Measurements from ENCODE around the gene SH3PXD2B.
A peak's percentile ranks its signal among the peaks of the same experiment; 100 is the strongest.

The SH3PXD2B gene

DNA sequence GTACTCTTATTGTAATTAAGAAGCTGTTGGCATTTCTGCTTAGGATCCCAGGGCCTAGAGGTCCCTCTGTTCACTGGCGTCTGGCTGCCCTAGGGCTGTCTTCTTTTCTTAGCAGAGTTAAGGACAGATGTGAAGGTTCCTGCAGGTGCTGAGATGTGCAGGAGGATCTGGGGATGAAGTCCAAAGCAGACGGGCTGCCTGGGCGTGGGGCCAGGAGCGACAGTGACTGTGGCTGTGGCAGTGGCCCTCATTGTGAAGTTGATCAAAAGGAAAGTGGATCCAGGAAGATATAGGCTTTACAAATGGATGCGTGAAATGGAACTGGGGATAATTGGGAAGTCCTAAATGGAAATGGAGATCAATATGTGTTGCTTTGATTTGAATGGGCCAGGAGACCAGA is 19.1 kb upstream of the SH3PXD2B start:
- peaks cover 5% of the 10 kb centered on the region for H3K9me3 Mint-ChIP-seq
- no peak overlapping the region for H3K27ac Mint-ChIP-seq
- no peak overlapping the region for H3K4me3 Mint-ChIP-seq
- H3K27me3 Mint-ChIP-seq, result no peaks in the 10 kb centered on the region
- no peaks in the 10 kb centered on the region for H3K36me3 Mint-ChIP-seq
- H3K4me1 Mint-ChIP-seq, result no peaks in the 10 kb centered on the region

- Mint-ChIP-seq H3K9me3 (peaks cover 6% of the 10 kb centered on the region), H3K4me3 (no peak overlapping the region), H3K4me1 (no peaks in the 10 kb centered on the region), H3K36me3 (no peaks in the 10 kb centered on the region), H3K27ac (no peak overlapping the region), H3K27me3 (no peaks in the 10 kb centered on the region)
Observed at GRCh38 chr5:172469697-172470096, 15.4 kb upstream of the SH3PXD2B start.

DNA sequence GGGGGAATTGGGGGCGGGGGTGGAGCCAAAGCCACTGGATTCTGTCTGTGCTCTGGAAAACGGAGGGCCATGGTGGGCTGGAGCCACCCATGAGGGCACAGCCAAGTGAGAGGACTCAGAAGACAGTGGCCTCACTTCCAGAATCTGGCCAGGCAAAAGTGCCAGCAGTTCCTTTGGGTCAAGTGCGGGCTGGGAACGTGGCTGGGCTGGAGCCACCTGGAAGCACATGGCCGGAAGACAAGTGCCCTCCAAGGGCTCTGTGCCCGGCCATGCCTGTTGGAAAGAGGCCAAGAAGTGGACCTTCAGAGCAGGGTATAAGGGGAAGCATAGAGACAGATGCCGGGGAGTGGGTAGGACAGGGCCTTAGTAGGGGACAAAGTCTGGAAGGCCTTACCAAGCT is 11.7 kb upstream of the SH3PXD2B start:
- peaks cover 3% of the 10 kb centered on the region for H3K36me3 Mint-ChIP-seq
- peaks cover 6% of the 10 kb centered on the region for H3K9me3 Mint-ChIP-seq
- no peaks in the 10 kb centered on the region for H3K27me3 Mint-ChIP-seq
- no peak overlapping the region for H3K27ac Mint-ChIP-seq
- no peak overlapping the region for H3K4me3 Mint-ChIP-seq
- H3K4me1 Mint-ChIP-seq, result peaks cover 8% of the 10 kb centered on the region

DNA sequence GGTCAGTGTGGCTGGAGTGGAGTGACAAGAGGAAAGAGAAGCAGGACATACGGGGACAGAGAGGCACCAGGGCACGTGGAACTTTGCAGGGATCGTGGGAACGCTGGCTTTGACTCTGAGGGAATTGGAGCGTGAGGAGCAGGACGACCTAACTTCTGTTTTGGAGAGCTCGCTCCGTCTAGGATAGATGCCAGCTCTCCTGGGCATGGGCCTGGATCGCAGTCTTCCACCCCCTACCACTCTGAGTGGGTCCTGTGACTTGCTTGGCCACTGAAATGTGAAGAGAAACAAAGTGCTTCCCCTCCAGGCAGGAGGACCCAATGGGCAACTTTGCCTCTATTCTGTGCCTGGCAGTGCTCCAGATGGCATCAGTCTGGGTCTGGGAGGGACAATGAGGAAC is 8.7 kb upstream of the SH3PXD2B start:
- no peaks in the 10 kb centered on the region for H3K27me3 Mint-ChIP-seq

DNA sequence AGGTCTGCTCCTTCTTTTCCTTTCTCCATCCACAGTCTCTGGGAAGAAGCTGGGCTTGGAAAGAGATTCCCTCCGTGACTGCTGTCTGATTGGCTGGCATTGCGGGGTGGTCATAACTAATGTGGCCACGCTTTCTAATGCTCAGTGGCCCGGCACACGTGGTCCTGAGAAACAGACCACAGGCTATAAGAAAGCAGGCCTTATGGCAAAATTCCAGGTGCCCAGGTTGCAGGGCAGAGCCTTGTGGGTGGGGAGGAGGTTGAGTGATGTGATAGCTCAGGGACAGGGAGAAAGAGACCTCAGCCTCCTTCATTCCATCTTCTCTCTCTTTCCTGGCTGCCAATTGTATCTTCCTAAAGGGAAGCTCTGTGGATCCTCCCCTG is 5.4 kb upstream of the SH3PXD2B start:
- no peaks in the 10 kb centered on the region for H3K9me3 Mint-ChIP-seq
- H3K4me3 Mint-ChIP-seq, result no peak overlapping the region
- H3K27me3 Mint-ChIP-seq, result no peaks in the 10 kb centered on the region
- peaks cover 3% of the 10 kb centered on the region for H3K36me3 Mint-ChIP-seq
- H3K27ac Mint-ChIP-seq, result no peak overlapping the region
- peaks cover 20% of the 10 kb centered on the region for H3K4me1 Mint-ChIP-seq

More for the DNA sequence above, 8.7 kb upstream of the SH3PXD2B start:
- Mint-ChIP-seq H3K4me1 (peaks cover 15% of the 10 kb centered on the region), H3K9me3 (no peaks in the 10 kb centered on the region), H3K4me3 (no peak overlapping the region), H3K27ac (no peak overlapping the region), H3K36me3 (peaks cover 3% of the 10 kb centered on the region)

GRCh38 chr5:172458976-172459782 is 4.9 kb upstream of the SH3PXD2B start:
- Mint-ChIP-seq H3K27ac (peak overlapping the region; percentile 60), H3K4me3 (no peak overlapping the region), H3K27me3 (no peaks in the 10 kb centered on the region), H3K9me3 (no peaks in the 10 kb centered on the region), H3K4me1 (peaks cover 23% of the 10 kb centered on the region), H3K36me3 (peaks cover 2% of the 10 kb centered on the region)

- Mint-ChIP-seq H3K27ac (no peak overlapping the region), H3K4me1 (peaks cover 25% of the 10 kb centered on the region), H3K9me3 (no peaks in the 10 kb centered on the region), H3K27me3 (peaks cover 5% of the 10 kb centered on the region), H3K4me3 (peak overlapping the region; percentile 90), H3K36me3 (no peaks in the 10 kb centered on the region)
Observed at GRCh38 chr5:172456076-172456722, 1.9 kb upstream of the SH3PXD2B start.

DNA sequence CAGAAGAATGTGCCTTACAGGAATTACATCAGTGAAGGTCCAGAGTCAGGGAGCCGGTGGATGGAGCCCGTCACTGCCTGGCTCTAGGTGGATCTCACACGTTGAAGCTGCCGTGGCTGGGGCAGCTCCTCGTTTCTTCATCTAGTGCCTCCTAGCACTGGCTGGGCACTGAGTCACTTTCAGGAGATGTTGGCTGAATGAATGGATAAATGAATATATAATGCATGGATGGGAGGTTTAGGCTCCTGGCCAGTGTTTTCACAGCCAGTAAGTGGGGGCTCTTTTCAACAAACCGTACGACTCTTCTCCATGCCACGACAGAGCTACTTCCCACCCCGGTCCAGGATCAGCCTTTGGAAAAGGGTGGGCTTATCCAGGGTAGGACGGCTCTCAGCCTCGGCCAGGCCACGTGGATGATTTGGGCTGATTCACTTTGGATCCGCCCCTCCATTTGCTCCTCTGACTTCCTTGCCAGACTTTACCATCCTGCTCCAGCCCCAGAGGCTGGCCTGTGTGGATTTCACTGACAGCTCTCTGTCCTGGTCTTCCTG is 1.3 kb upstream of the SH3PXD2B start:
- peak overlapping the region; percentile 90 for H3K4me3 Mint-ChIP-seq
- H3K4me1 Mint-ChIP-seq, result peaks cover 18% of the 10 kb centered on the region
- peaks cover 5% of the 10 kb centered on the region for H3K27me3 Mint-ChIP-seq
- no peak overlapping the region for H3K27ac Mint-ChIP-seq
- no peaks in the 10 kb centered on the region for H3K36me3 Mint-ChIP-seq
- no peaks in the 10 kb centered on the region for H3K9me3 Mint-ChIP-seq

- Mint-ChIP-seq H3K36me3 (no peaks in the 10 kb centered on the region), H3K9me3 (no peaks in the 10 kb centered on the region), H3K4me1 (peaks cover 16% of the 10 kb centered on the region), H3K4me3 (peak overlapping the region; percentile 90), H3K27ac (peak overlapping the region; percentile 73), H3K27me3 (peaks cover 5% of the 10 kb centered on the region)
Observed at GRCh38 chr5:172455087-172455381, 709 bp upstream of the SH3PXD2B start.

DNA sequence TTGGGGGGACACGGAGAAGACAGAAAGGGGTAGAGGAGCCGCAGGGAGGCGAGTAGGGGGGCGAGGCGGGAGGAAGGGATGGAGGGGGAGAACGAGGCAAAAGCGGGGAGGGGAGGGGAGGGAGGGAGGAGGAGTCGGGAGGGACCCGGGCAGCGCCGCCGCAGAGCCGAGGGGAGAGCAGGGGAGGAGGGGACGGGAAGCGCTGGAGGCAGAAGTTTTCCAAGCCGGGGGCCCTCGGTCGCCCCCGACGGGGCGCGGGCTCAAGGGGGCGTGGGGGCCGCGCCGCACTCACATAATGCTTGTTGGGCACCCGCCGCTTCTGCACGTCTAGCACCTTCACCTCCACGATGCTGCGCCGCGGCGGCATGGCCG is 353 bp downstream of the SH3PXD2B start:
- no peaks in the 10 kb centered on the region for H3K36me3 Mint-ChIP-seq
- no peaks in the 10 kb centered on the region for H3K9me3 Mint-ChIP-seq
- H3K4me1 Mint-ChIP-seq, result peaks cover 16% of the 10 kb centered on the region
- H3K27ac Mint-ChIP-seq, result no peak overlapping the region
- H3K4me3 Mint-ChIP-seq, result peak overlapping the region; percentile 51
- H3K27me3 Mint-ChIP-seq, result peaks cover 5% of the 10 kb centered on the region

- Mint-ChIP-seq H3K4me3 (peak overlapping the region; percentile 51), H3K4me1 (peaks cover 16% of the 10 kb centered on the region), H3K27me3 (peaks cover 6% of the 10 kb centered on the region), H3K36me3 (no peaks in the 10 kb centered on the region), H3K27ac (peak overlapping the region; percentile 13), H3K9me3 (no peaks in the 10 kb centered on the region)
Observed at GRCh38 chr5:172453206-172453985, 929 bp downstream of the SH3PXD2B start.

GRCh38 chr5:172452398-172453205 is 1.7 kb downstream of the SH3PXD2B start:
- Mint-ChIP-seq H3K27me3 (peaks cover 6% of the 10 kb centered on the region), H3K36me3 (no peaks in the 10 kb centered on the region), H3K4me1 (peaks cover 16% of the 10 kb centered on the region), H3K9me3 (no peaks in the 10 kb centered on the region), H3K4me3 (peak overlapping the region; percentile 51), H3K27ac (peak overlapping the region; percentile 13)

DNA sequence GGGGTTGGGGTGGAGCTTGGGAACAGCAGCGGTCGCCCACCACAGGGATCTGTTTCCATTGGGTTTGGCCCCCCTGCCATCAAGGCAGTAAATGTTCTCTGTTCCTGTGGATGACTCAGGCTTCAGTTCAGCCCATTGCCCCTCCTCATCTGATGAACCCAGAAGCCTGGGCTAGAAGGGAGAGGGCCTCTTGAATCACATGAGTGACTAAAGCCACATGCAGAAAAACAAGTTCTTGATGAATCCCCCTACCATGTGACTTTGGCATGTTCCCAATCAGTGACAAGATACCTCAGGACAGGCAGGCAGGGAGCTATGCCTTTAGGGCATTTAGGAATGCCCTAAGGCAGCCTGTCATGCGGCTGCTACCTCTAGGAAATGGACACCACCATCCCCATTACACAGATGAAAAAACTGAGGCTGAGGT is 2.5 kb downstream of the SH3PXD2B start:
- H3K27ac Mint-ChIP-seq, result no peak overlapping the region
- peaks cover 16% of the 10 kb centered on the region for H3K4me1 Mint-ChIP-seq
- no peaks in the 10 kb centered on the region for H3K9me3 Mint-ChIP-seq
- H3K27me3 Mint-ChIP-seq, result peaks cover 6% of the 10 kb centered on the region
- no peak overlapping the region for H3K4me3 Mint-ChIP-seq
- H3K36me3 Mint-ChIP-seq, result no peaks in the 10 kb centered on the region

DNA sequence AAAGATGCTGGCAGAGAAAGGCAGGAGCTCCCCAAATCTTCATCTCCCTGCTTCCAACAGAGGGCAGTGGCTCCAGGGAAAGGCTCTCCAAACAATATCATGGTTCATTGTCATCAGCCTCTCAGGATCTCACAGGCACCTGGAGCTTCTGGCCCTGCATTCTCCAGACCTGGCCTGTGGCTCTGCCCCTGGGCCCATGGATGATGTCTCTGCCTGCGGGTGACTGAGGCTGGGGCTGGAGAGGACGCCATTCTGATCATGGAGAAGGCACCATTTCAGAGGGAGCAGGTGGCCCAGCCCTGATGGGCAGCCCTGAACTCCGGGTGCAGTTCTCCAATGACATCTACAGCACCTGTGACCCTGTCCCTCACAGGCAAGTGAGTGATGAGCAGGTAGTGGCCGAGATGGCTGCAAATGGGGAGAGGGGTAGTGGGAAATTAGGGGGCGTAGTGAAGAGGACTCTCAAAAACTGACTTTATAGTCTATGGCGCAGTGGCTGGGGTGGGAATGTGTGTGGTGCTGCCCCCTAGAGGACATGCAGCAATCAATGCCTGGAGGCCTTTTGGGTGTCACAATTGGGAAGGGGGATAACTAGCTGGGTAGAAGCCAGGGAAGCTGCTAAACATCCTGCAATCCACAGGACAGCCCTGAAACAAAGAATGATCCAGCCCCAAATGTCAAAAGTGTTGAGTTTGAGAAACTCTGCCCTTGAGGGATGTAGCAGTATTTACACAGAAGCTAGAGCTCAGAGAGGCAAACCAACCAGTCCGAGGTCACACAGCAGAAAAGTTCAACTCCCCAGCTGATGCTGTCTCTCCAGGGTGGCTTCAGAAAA is 3.2 kb downstream of the SH3PXD2B start:
- Mint-ChIP-seq H3K9me3 (no peaks in the 10 kb centered on the region), H3K4me1 (peaks cover 16% of the 10 kb centered on the region), H3K36me3 (no peaks in the 10 kb centered on the region), H3K27ac (no peak overlapping the region), H3K4me3 (no peak overlapping the region), H3K27me3 (peaks cover 6% of the 10 kb centered on the region)

All from activated naive CD4-positive, alpha-beta T cell treated with anti-CD3 and anti-CD28 coated beads, Interleukin-2, amount 50 U/mL, for 24 hours (primary cell).